Bronchial epithelial cell (primary cell): ENCODE data around the gene CCDC78. TPM values are rescaled to one million over a fixed set of nuclear protein-coding genes. Genes with fewer than 3 reads are reported as not detected.

Source experiments
- DNase-seq: peaks from one replicate; pipeline ENCODE4 v3.0.0-alpha.2; 2010; ENCODE audit warnings: low read depth
- FAIRE-seq: peaks from 2 replicates; lab custom pipeline; 2011; peaks lifted over from hg19 to GRCh38; lab: Jason Lieb, UNC
- H3K27me3 ChIP-seq: 2 replicates; pipeline ENCODE4 v1.5.1; 2011; ENCODE audit warnings: low read length; ENCODE audit not compliant: control insufficient read depth, insufficient read depth
- H3K36me3 ChIP-seq: 2 replicates; pipeline ENCODE4 v1.5.1; 2011; ENCODE audit warnings: low read length; ENCODE audit not compliant: control insufficient read depth, insufficient read depth
- H3K4me3 ChIP-seq: 2 replicates; pipeline ENCODE4 v1.5.1; 2011; ENCODE audit warnings: mild to moderate bottlenecking, low read depth, low read length, control low read depth
- total RNA-seq: library from RNA; depleted of rRNA; stranded (reverse); fragments of >200 nt; gene quantifications from 2 replicates; pipeline ENCODE4 v1.2.1, GENCODE V29; 2014
- TF ChIP-seq, protein P1 (sequence below): IDR thresholded peaks from 2 replicates; pipeline ENCODE4 v1.5.1; 2011; ENCODE audit warnings: mild to moderate bottlenecking, moderate library complexity, low read length, control low read depth, inconsistent platforms; ENCODE audit not compliant: insufficient read depth, severe bottlenecking

CCDC78 gene
- total RNA-seq, 1 donor from 2014 or later: 1.6 TPM

DNA sequence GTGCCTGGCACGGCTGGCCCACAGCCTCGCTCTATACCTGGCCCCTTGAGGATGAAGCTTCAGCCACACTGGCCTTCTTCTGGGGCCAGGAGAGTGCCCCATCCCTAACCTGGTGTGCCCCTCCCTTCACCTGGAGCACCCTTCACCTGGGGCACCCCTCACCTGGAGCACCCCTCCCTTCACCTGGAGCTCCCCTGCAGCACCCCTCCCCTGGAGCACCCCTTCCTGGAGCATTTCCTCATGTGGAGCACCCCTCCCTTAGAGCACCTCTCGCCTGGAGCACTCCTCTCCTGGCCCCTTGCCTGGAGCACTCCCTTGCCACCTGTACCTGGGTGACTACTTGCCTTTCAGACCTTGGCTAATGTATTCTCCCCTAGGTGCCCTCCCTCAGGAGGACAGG is 18.2 kb downstream of the CCDC78 start:
- DNase-seq: no peak
- H3K36me3 ChIP-seq: no peaks in the 10 kb centered on the region
- H3K27me3 ChIP-seq: peaks cover 34% of the 10 kb centered on the region
- no peak overlapping the region for H3K4me3 ChIP-seq
- no peak for FAIRE-seq
- TF ChIP-seq, protein P1, sequence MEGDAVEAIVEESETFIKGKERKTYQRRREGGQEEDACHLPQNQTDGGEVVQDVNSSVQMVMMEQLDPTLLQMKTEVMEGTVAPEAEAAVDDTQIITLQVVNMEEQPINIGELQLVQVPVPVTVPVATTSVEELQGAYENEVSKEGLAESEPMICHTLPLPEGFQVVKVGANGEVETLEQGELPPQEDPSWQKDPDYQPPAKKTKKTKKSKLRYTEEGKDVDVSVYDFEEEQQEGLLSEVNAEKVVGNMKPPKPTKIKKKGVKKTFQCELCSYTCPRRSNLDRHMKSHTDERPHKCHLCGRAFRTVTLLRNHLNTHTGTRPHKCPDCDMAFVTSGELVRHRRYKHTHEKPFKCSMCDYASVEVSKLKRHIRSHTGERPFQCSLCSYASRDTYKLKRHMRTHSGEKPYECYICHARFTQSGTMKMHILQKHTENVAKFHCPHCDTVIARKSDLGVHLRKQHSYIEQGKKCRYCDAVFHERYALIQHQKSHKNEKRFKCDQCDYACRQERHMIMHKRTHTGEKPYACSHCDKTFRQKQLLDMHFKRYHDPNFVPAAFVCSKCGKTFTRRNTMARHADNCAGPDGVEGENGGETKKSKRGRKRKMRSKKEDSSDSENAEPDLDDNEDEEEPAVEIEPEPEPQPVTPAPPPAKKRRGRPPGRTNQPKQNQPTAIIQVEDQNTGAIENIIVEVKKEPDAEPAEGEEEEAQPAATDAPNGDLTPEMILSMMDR: no peak

- no peak overlapping the region for H3K4me3 ChIP-seq
- H3K36me3 ChIP-seq: no peaks in the 10 kb centered on the region
- TF ChIP-seq, protein P1: no peak
- no peak for FAIRE-seq
- peaks cover 42% of the 10 kb centered on the region for H3K27me3 ChIP-seq
- DNase-seq: no peak
These were observed 19.1 kb downstream of the CCDC78 start for GRCh38 chr16:707062-707538.

GRCh38 chr16:706189-707061 is 19.8 kb downstream of the CCDC78 start:
- peaks cover 47% of the 10 kb centered on the region for H3K27me3 ChIP-seq
- no peak for FAIRE-seq
- no peak overlapping the region for H3K4me3 ChIP-seq
- TF ChIP-seq, protein P1: no peak
- DNase-seq: no peak
- no peaks in the 10 kb centered on the region for H3K36me3 ChIP-seq

- no peak for DNase-seq
- no peak for FAIRE-seq
- Histone ChIP-seq H3K27me3 (peaks cover 47% of the 10 kb centered on the region), H3K36me3 (no peaks in the 10 kb centered on the region), H3K4me3 (peak within 1 kb of the TSS; percentile 22)
- TF ChIP-seq, protein P1: no peak
These were observed 20.6 kb downstream of the CCDC78 start, which contains the start of gene FBXL16 for GRCh38 chr16:705431-706188. Gene FBXL16, minus strand, starts transcription at chr16:705801. Its CDS starts 8,396 bp downstream, at chr16:697405.

- Histone ChIP-seq H3K36me3 (no peaks in the 10 kb centered on the region), H3K27me3 (peaks cover 45% of the 10 kb centered on the region), H3K4me3 (peak overlapping the region; percentile 17)
- TF ChIP-seq, protein P1: no peak
- no peak for FAIRE-seq
- DNase-seq: no peak
These were observed 21.5 kb downstream of the CCDC78 start for GRCh38 chr16:704552-705380.
